HG03575 (cell line): ENCODE measurements around the gene RTP5.

ENCODE experiments used
- ATAC-seq: cut with Tn5 transposase; IDR thresholded peaks from one replicate; pipeline ENCODE4 v1.9.1; 2021; ENCODE audit not compliant: unreplicated experiment, insufficient number of reproducible peaks, low FRiP score; ENCODE audit errors: extremely low read depth

Gene RTP5

DNA sequence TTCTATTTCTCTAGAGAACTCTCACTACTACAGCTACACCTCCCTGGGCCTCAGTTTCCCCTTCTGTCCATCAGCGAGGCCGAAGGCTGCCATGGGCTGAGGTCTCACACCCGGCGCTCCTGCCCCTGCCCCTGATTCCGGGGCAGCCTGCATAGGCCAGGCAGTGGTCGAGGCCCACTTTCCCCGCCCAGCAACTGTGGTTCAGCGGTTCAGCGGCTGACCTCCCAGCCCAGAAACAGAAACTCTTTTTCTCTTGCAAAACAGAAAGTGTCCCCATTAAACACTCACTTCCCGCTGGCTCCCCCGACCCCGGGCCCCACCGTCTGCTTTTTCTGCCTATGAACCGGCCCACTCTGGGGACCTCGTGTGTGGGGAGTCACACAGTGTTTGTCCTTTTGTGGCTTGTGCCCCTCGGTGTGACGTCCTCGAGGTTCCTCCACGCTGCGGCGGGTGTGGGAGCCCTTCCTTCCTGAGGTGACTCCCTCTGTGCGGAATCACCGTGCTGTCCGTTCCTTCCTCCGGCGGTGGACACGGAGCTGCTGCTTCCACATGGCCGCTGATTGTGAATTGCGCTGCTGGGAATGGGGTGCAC is 26.8 kb upstream of the RTP5 start:
- ATAC-seq: no peak

DNA sequence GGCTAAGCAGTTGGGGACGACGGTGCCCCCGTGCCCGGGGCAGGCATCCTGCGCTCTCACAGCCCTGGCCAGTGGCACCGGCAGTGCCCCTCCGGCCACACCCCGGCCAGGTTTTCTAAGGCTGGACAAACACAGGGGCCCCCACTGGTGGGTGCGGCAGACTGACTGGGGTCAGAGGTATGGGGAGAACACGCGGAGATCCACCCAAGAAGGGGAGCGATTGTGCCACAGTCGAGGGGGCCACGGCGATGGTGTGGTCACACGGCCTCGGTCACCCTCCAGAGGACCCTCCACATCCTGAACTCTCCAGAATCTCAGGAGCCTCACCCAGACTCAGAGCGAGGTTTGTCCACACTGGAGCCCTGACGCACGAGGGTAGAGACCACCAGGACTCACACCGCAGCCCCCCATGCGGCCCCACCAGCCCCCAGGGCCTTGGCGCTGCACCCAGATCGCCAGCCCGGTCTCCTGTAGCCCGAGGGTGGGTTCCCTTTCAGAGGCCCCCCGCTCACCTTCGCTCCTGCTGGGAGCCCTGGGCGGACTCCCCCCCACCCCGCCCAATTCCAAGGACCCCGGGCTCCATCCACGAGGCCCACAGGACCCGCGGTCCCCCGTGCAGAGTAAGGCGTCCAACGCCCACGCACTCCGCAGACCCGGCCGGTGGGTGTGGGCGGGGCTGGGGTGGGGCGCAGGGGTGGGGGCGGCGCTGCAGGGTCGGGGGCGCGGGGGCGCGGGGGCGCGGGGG is 26.0 kb upstream of the RTP5 start:
- no peak for ATAC-seq

DNA sequence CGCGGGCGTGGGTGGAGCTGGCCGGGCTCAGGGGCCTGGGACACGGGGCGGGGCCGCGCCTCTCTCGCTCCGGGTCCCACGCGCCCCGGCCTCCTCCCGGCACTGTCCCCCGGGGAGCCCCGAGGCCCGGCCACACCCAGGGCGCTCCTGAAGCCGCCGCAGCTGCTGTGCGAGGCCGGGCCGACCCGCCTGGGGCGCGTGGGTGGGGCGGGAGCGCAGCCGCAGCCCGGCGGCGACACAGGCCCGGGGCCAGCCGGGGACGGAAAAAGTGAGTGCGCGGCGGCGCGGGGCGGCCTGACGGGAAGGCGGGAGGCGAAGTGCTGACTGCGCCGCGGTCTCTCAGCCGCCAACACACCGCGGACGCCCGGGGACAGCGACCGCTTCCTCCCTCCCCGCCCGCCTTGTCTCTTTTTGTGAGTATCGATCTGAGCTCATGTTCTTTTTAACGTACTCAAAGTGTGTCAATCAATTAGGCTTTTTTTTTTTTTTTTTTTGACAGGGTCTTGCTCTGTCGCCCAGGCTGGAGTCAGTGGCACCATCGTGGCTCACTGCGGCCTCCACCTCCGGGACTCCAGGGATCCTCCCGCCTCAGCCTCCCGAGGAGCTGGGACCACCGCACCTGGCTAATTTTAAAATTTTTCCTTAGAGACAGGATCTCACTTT is 25.3 kb upstream of the RTP5 start:
- ATAC-seq: no peak

DNA sequence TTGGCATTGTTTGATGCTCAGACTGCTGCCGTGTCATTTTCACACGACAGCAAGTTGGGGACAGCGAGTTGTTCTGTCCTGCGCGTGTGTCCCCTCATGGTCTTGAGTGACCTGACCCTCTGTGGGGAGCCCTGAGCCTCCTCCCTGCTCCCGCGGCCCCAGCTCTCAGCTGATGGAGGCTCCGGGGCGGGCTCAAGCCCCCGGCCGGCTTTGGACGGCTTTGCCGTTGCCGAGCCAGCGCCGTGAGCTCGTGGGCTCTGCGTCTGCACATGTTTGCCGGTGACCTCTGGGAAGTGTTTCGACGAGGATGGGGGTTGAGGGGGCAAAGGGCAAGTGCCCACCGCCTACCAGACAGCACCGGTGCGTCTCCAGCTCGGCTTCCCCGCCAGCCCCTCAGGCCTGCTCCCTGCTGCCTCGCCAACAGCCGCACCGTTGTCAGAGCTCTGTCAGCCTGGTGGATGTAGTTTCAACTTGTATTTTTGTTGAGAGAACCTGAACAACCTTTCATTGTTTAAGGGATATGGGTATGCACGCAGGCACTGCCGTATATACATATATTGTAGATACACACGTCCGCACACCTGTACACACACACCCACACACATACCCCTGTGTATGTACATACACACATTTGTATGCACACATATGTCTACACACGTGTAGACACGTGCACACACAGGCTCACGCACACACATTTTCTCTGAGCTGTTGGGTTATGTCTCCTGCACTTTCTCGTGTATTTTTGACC is 24.5 kb upstream of the RTP5 start:
- ATAC-seq: no peak

DNA sequence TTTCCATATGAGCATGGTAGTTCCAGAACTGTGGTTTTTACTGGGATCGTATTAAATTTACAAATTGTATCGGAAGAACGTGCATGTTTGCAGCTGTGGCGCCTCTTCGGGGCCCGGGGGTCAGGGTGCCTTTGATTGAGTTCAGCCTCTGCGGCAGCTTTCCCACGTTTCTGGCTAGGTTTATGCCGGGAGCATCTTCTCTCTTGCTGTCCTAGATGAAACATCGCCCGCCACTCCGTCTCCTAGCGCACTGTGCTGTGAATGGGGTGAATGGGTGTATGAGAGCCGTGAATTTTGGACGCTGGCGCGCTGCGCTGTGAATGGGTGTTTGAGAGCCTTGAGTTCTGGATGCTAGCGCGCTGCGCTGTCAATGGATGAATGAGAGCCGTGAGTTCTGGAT is 23.1 kb upstream of the RTP5 start:
- ATAC-seq: no peak

DNA sequence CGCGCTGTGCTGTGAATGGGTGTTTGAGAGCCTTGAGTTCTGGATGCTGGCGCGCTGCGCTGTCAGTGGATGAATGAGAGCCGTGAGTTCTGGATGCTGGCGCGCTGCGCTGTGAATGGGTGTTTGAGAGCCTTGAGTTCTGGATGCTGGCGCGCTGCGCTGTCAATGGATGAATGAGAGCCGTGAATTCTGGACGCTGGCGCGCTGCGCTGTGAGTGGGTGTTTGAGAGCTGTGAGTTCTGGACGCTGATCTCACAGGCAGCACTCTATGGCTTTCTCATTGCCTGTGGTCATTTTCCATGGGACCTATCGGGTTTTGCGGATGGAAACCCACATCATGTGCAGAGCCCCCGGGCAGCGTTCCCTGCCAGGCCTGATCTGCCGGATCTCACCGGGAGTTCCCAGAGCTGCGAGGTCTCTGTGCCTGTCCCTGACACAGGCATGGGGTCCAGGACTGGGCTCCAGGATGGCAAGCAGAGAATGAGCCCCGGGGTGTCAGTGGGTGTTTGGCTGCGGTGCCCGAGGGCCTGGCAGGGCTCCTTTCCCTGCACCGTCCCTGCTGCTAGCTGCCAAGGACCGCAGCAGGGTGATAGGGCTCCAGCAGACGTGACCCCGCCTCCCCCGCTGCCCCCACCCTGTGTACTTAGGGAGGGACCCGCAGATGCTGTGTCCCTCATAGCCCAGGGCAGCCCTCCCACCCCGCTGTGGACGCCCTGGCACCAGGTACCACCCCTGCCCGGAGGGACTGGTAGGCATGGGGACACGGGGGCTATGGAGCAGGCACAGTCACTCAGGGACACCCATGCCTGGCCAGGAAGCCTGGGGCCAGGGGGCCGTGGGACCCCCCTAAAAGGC is 20.5 kb upstream of the RTP5 start:
- ATAC-seq: no peak

DNA sequence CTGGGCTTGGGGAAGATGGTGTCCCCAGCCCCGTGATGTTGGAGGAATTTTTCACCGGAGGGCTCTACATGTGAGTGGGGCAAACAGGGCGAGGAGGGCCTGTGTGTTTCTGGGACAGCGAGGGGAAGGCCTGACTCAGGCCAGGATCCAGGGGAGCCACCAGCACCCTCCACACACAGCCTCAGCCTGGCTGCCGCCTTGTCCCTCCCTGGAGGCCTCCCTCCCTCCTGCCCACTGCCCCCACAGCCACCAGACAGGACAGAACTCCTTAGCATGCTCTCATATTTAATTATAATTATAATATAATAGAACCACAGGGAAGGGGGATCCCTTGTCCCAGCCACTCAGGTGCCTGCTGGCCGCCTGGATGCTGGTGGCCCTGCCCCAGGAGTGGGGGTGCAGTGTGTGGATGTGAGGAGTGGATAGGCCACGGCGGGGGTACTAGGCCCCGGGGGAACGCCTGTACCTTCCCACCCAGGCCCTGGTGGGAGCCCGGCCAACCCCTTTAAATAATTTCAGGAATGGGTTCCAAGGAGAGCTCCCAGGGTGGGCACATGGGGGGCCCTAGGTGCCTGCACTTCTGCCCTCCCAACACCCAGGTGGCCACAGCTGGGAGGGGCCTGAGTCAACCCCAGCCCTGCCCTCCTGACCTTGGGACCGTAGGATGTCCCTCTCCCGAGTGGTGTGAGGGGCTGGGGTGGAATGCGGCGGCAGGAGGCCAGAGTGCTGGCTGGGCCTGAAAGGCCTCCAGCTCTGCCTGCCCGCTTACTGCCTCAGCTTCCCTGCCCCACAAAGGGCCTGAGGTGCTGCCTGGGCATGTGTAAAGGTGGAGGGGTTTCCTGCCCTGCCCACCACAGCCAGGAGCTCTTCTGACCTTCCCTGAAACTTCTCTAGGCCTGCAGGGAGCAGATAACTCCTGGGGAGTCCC is 19.6 kb upstream of the RTP5 start:
- no peak for ATAC-seq

DNA sequence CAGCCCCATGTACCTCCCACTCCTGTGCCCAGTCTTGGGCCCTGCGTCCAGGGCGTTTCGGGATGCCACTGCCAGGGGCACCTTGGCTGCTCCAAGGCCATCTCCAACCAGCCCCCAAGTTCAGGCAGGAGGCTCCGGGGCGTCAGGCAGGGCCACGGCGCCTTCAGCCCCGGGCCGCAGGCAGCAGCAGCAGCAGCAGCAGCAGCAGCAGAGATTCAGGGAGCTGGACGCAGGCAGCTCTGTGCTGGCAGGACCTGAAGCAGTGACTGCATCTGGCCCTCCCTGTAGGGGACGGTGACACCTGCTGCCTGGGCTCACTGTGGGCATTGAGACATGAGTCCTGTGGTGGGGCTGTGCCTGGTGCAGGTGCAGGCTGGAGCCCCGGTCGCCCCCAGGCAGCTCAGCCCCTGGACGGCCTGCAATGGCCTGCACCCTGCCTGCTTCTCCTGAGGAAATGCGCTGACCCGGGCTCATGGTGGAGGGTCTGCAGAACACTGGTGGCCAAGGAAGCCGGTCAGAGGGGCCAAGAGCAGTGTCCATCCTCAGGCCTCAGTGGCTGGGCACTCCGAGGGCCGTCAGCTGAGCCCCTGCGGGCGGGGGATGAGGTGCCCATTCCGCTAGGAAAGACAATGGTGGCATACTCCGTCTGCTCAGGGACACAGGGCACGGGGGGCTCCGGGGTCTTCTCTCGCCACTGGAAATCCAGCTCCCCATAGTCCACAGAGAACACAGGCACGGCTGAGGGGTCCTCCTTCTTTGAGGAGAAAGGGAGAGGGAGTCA is 18.8 kb upstream of the RTP5 start:
- ATAC-seq: no peak

DNA sequence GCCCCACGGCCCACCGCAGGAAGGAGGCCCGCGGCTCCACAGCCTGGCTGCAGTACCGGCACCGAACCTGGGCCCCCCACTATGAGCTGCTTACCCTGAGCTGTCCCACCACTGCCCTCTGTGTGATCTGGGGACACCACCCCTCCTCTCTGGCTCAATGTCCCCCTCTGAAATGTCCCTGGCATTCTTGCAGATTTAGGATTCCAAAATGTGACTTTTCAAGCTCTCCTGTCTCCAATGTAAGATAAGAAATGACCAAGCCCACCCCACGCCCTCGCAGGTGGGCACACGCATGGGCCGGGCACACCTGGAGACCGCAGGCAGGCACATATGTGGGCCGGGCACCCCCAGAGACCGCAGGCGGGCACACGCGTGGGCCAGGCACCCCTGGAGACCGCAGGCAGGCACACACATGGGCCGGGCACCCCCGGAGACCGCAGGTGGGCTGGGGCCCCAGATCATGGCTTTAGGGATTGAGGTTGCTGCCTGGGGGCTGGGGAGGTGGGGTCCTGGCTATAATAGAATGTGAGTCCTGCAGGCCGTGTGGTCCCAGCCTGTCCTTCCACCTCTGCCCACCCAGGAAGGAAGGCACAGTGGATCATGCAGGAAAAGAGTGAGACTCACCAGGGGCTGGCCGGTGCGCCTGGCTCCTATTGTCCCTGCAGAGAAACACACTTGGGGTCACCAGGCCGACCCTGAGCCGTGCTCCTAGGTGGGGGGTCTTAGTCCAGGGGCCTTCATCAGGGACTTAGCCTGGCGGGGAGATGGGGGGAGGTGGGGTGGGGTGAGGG is 18.0 kb upstream of the RTP5 start:
- ATAC-seq: no peak

DNA sequence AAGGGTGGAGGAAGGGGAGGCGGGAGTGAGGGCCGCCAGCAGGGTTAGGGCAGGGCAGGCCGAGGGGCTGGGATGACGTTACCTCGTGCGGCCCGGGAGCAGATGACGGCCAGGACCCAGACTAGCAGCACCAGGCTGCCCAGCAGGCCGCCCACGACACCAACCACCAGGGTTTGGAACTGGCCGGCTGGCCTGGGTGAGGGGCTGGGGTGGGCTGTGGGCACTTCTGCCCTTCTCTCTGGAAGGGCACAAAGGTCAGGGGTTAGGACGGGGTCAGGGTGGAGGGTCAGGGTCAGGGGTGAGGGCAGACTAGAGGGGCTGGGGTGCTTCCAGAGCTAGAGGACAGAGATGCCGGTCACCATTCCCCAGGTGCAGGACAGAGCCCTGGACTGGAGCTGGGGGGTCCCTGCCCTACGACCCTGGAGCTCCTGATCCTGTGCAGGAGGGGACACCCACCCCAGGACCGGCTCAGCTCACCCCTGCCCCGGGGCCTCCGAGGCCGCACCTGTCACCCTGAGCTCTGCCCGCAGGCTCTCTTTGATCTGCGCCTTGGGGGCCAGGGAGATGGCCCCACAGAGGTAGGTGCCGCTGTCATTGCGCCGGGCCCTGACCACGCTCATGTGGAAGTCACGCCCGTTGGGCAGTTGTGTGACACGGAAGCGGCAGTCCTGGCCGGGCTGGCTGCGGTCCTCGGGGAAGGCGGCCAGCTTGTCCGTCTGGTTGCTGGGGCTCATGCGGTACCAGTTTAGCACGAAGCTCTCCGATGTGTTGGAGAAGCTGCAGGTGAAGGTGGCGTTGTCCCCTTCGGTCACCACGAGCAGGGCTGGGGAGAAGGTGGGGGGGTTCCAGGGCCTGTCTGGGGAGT is 17.2 kb upstream of the RTP5 start:
- ATAC-seq: no peak

DNA sequence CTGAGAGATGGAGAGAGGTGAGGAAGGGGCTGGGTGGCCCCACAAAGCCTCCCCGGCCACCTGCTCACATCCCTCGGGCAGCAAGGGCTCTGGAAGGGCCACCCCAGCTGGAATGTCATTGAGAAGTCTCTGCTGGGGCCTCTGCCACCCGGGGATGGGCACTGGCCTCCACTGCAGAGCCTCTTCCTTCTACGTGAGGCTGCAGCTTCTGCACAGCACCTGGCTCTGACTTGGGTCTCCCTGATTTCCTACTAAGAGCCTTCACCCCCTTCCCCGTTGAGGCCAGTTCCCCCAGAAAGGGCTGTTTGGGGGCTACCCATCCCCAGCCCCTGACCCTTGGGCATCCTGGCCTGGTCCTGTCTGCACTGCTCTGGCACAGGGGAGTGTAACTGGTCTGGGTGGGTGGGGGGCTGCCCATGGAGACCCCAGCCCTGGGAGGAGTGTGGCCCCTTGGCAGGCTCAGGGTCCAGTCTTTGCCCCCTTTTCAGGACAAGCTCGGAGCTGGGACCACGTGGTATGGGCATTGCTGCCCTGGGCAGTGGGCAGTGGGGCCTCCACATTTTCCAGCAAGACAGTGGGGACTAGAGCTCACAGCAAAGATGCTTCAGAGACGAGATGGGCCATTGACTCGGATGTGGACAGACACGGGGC is 16.4 kb upstream of the RTP5 start:
- no peak for ATAC-seq

DNA sequence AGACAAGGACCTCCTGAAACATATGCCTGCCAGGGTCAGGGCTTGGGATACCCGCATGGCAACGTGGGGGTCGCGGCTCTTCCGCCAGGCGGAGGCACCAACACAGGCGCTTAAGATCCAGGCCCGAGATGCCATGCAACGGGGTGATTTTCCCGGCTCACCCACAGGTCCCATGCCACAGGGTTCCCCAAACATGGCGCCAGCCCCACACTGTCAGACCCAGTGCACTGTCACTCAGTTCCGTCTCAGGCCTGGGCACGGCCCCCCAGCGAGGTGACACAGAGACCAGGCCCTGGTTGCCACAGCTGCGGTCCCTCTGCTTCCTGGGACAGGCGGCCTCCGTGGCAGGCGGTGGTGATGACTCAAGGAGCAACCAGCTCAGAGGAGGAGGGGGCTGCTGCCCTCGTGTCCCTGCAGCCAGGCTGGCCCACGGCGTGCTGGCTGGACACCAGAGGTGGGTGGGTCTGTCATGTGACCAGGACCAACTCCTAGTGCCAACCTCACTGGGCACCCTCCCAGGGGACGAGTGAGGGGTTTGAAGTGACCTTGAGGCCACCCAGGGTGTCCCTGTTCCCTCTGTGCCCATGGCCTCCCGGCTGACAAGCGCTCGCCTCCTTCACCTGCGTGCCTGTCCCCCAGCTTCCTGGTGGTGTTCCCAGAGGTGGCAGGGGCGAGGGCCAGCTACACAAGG is 15.7 kb upstream of the RTP5 start:
- no peak for ATAC-seq

DNA sequence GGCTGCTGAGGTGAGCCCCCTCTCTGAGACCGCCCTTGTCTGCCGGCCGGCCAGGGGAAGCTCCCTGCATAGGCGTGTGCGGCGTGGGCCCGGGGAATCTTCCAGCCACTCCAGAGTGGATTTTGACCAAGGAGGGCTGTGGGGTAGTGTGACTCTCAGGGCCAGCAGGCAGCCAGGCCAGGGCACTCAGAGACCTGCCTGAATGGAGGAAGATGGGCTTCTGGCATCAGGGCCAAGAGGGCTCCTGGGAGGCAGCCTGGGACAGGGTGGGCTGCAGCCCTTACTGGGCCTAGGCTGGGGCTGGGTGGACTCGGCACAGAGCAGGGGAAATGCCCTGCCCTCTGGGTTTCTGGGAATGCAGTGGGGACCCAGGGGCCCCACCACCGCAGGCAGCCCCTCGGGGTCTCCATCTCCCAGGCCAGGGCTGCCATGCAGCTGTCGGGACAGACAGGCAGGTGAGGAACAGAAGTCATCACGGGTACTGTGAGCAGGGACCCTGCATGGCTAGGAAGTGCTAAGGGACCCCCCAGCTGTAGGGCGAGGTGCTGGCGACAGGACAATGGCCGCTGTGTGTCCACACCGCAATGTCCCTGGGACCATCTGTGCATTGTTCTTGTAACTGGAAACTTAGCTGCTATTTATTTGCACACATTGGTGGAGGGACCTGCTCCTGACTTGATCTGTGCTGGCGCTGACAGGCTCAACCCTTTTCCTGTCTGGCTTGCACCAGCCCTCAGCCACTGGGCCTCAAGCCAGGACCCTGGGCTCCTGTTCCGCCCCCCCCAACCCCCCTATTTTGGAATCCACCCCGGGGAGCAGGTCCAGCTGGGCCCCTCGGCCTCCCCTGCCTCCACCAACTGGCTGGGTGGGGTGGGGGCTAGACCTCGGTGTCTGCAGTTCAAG is 14.9 kb upstream of the RTP5 start:
- no peak for ATAC-seq
